NCI-H524 (cell line): ENCODE measurements around the gene VPS72.
A peak's percentile ranks its signal among the peaks of the same experiment; 100 is the strongest.

Source experiments
- DNase-seq, 2 experiments: peaks; one replicate each; lab custom pipeline; 2025; lab: John Stamatoyannopoulos, UW

Gene VPS72

GRCh38 chr1:151187205-151187604, 2.8 kb downstream of the VPS72 start:
- peak; percentile 89 to 93 for DNase-seq

- DNase-seq = no peak
Observed at GRCh38 chr1:151184211-151184610, 5.8 kb downstream of the VPS72 start.

GRCh38 chr1:151176514-151177045, 13.4 kb downstream of the VPS72 start:
- no peak for DNase-seq

- DNase-seq = no peak
Observed at GRCh38 chr1:151175863-151176262, 14.1 kb downstream of the VPS72 start, which contains the start of gene TMOD4. TSS of gene TMOD4 (minus strand) at chr1:151175981. CDS start at chr1:151174875, 1,106 bp downstream.

- no peak for DNase-seq
Observed at GRCh38 chr1:151175041-151175741, 14.8 kb downstream of the VPS72 start.

GRCh38 chr1:151171190-151171589, 18.8 kb downstream of the VPS72 start:
- DNase-seq = no peak

GRCh38 chr1:151167116-151167515, 22.9 kb downstream of the VPS72 start:
- no peak for DNase-seq

- peak in 1 of 2 experiments; percentile 23 for DNase-seq
Observed at GRCh38 chr1:151166505-151166956, 23.5 kb downstream of the VPS72 start.

- DNase-seq = peak; percentile 95 to 98
Observed at GRCh38 chr1:151165738-151166504, 24.1 kb downstream of the VPS72 start, which contains the start of the genes LYSMD1 and SCNM1. TSS of gene LYSMD1 (minus strand) at chr1:151165902. CDS start at chr1:151165258, 644 bp downstream. TSS of gene SCNM1 (plus strand) at chr1:151166144. CDS start at chr1:151166153, 9 bp downstream.

- peak; percentile 83 to 92 for DNase-seq
Observed at GRCh38 chr1:151165281-151165737, 24.7 kb downstream of the VPS72 start.

GRCh38 chr1:151164732-151165280, 25.2 kb downstream of the VPS72 start:
- DNase-seq = no peak

- no peak for DNase-seq
Observed at GRCh38 chr1:151159373-151159772, 30.6 kb downstream of the VPS72 start.

- no peak for DNase-seq
Observed at GRCh38 chr1:151158751-151159251, 31.2 kb downstream of the VPS72 start.

GRCh38 chr1:151158326-151158725, 31.7 kb downstream of the VPS72 start:
- no peak for DNase-seq

- no peak for DNase-seq
Observed at GRCh38 chr1:151157067-151157531, 32.9 kb downstream of the VPS72 start.

- DNase-seq = no peak
Observed at GRCh38 chr1:151156515-151156819, 33.5 kb downstream of the VPS72 start, which contains the start of gene TNFAIP8L2. TSS of gene TNFAIP8L2 (plus strand) at chr1:151156649. CDS start at chr1:151158698, 2,049 bp downstream.

GRCh38 chr1:151147665-151148064, 42.3 kb downstream of the VPS72 start:
- DNase-seq = no peak

GRCh38 chr1:151147132-151147503, 42.9 kb downstream of the VPS72 start:
- no peak for DNase-seq

- DNase-seq = peak; percentile 75 to 83
Observed at GRCh38 chr1:151146412-151147131, 43.4 kb downstream of the VPS72 start, which contains the start of gene SEMA6C. TSS of gene SEMA6C (minus strand) at chr1:151146631. CDS start at chr1:151142621, 4,010 bp downstream.

- DNase-seq = peak in 1 of 2 experiments; percentile 29
Observed at GRCh38 chr1:151146072-151146411, 44.0 kb downstream of the VPS72 start.
